SJSA1 (cell line): ENCODE results near the gene S100A8. TPM values are rescaled to one million over a fixed set of nuclear protein-coding genes. Genes with fewer than 3 reads are reported as not detected.

Experiments used
- DNase-seq, 2 experiments: peaks; one replicate each; pipeline ENCODE4 v3.0.0-alpha.2; 2015 to 2020; ENCODE audit warnings: low spot score in 2 of 2, low read depth in 1 of 2
- H3K27ac ChIP-seq: fragments of 250-450 bp; sonication (Bioruptor Pico); 2 replicates; pipeline ENCODE4 v1.5.1; 2020; ENCODE audit warnings: mild to moderate bottlenecking, moderate library complexity
- H3K27me3 ChIP-seq: fragments of 250-450 bp; sonication (Bioruptor Pico); replicated peaks from 2 replicates; pipeline ENCODE4 v1.5.1; 2020; ENCODE audit warnings: mild to moderate bottlenecking, moderate library complexity
- H3K36me3 ChIP-seq: fragments of 250-450 bp; sonication (Bioruptor Pico); 2 replicates; pipeline ENCODE4 v1.5.1; 2020; ENCODE audit warnings: mild to moderate bottlenecking
- H3K4me1 ChIP-seq: fragments of 250-450 bp; sonication (Bioruptor Pico); replicated peaks from 2 replicates; pipeline ENCODE4 v1.6.1; 2021; ENCODE audit warnings: mild to moderate bottlenecking
- H3K4me3 ChIP-seq: fragments of 250-450 bp; sonication (Bioruptor Pico); 2 replicates; pipeline ENCODE4 v1.5.1; 2020; ENCODE audit warnings: mild to moderate bottlenecking
- H3K9me3 ChIP-seq: fragments of 250-450 bp; sonication (Bioruptor Pico); replicated peaks from 2 replicates; pipeline ENCODE4 v1.5.1; 2020; ENCODE audit warnings: mild to moderate bottlenecking
- total RNA-seq: library from RNA; depleted of rRNA; stranded (reverse); fragments of >200 nt; shearing (Covaris generic); gene quantifications from 2 replicates; pipeline ENCODE4 v1.2.3, GENCODE V29; 2014

The S100A8 gene
- total RNA-seq, 1 experiment from 2014 or later = not detected

DNA sequence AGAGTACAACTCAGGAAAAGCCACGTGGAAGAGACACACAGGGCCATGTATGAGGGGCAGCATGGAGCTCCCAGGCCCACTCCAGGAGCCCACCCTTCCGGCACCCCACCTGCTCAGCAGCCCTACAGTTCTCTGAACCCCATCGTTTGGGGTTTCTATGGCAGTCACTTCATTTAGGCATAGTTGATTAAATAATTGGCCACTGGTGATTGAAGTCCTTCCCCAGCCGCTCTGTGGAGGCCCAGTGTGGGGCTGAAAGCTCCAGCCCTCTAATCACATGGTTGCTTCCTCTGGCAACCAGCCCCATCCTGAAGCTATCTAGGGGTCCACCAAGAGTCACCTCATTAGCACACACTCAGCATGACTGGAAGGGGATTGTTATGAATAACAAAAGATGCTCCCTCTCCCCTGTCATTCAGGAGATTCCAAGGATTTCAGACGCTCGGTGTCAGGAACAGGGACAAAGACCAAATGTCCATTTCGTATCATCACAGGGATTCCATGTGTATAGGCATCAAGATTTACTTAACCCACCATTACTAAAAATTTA, 13.3 kb upstream of the S100A8 start:
- Histone ChIP-seq H3K36me3 (no peaks in the 10 kb centered on the region), H3K27ac (no peak overlapping the region), H3K4me1 (no peaks in the 10 kb centered on the region), H3K4me3 (no peak overlapping the region), H3K9me3 (no peaks in the 10 kb centered on the region), H3K27me3 (peaks cover 23% of the 10 kb centered on the region)
- DNase-seq = no peak

DNA sequence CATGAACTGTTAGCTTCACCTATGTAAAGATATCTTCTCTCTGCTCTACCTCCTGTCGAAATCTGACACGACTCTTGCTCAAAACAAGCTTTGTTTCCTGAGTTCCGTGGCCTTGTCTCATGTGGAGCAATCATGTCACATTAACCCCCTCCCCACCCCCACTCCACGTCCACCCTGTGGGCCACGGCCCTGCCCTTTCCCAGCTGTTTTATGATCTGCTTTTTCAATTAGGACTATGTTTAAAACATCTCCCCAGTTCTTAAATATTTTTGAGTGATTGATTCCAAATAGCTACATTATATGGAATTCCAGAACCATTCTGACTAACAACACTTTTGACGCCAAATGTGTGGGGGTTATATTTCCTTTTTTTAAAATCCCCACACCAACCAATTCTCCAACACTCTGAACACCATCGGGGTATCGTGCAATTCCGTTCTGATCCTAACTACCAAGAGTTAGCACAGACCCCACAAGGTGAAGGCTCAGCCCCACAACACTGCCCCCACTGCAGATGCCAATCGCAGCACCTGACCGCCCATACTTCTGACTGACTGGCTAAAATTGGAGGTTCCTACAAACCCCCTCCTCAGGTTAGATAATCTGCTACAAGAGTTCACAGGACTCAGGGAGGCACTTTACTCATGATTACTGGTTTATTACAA, 12.7 kb upstream of the S100A8 start:
- DNase-seq = no peak
- Histone ChIP-seq H3K27ac (no peak overlapping the region), H3K9me3 (no peaks in the 10 kb centered on the region), H3K36me3 (no peaks in the 10 kb centered on the region), H3K4me3 (no peak overlapping the region), H3K4me1 (no peaks in the 10 kb centered on the region), H3K27me3 (peaks cover 25% of the 10 kb centered on the region)

DNA sequence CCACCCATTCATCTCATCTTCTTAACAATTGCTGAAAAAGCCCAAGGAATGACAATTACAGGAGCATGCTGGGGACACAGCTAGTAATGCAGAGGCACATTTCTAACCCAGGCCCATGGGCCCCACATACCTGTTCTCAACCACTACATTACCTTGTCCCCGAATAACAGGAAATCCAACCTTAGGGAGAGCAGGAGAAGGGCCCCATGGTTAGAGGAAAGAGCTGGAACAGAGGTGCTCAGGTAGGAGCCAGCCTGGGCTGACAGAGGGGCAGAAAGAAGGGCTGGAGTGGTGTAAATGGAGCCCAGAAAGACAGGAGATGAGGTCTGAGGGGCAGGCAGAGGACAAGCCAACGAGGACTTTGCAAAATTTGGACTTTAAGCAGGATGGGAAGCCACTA, 11.4 kb upstream of the S100A8 start:
- H3K36me3 ChIP-seq = no peaks in the 10 kb centered on the region
- no peaks in the 10 kb centered on the region for H3K9me3 ChIP-seq
- H3K27ac ChIP-seq = no peak overlapping the region
- no peaks in the 10 kb centered on the region for H3K4me1 ChIP-seq
- H3K4me3 ChIP-seq = no peak overlapping the region
- H3K27me3 ChIP-seq = peaks cover 29% of the 10 kb centered on the region
- DNase-seq = no peak

DNA sequence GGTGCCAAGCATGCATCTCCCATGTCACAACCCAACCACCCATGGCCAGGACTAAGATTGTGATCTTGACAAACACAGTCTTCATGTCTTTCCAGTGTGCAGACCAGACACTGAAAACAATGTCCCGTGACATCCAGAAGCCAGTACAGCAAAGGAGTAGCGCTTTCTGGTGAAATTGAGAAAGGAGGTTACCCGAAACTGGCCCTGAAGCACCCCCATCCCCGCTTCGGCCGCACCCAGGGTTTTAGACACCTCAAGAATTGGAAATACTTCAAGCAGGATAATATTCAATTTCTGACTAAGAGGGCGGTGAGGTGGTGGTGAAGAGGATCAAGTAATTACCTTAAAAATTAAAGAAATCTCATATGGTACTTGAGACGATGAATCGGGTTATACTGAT, 10.6 kb upstream of the S100A8 start:
- Histone ChIP-seq H3K4me1 (no peaks in the 10 kb centered on the region), H3K4me3 (no peak overlapping the region), H3K9me3 (no peaks in the 10 kb centered on the region), H3K36me3 (no peaks in the 10 kb centered on the region), H3K27ac (no peak overlapping the region), H3K27me3 (peaks cover 34% of the 10 kb centered on the region)
- DNase-seq = no peak

DNA sequence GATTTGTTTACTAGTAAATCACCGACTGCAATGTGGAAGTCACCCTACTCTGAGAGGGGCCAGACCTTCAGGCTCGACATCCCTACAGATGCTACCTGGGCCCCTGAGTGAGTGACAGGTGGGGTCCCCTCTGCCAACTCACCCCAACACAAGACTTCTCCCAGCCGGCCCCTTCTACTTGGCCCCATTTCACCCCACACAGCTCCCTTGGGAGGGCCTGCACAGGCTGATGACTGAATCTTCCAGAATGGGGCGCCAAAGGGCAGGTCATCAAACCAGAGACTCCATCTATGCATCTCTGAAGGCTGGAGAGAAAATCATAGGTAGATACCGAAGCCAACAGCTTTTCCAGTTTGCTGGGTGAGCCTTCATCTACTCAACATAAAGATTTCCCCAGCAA, 9.4 kb upstream of the S100A8 start:
- H3K36me3 ChIP-seq = no peaks in the 10 kb centered on the region
- H3K4me1 ChIP-seq = no peaks in the 10 kb centered on the region
- H3K4me3 ChIP-seq = no peak overlapping the region
- H3K9me3 ChIP-seq = no peaks in the 10 kb centered on the region
- H3K27me3 ChIP-seq = peaks cover 42% of the 10 kb centered on the region
- H3K27ac ChIP-seq = no peak overlapping the region
- DNase-seq = no peak

DNA sequence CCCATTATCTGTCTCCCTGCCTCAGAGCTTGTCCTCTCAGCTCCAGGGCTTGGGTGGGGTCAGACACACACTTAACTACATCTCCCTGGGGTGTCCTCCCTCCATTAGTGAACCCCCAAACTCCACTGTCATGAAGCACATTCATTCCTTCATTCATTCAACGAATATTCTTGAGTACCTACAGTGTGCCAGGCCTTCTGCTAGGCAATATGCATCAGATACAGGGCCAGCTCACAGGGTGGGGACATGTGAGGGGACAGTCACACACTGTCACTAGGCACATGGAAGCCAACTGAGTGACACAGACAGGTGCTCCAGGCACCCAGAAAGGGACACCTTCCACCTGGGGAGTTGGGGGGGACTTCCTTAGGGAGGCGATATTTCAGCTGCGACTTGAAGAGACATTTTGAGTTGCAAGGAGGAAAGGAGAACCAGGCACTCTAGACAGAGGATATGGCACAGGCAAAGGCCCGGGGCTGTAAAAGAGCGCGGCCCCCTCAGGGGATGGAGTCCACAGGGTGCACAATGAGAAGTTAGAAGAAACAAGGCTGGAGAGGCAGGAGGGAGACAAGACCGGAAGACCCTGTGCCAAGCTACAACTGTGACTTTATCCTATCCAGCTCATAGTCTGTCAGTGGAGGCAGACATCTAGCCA, 8.7 kb upstream of the S100A8 start:
- no peaks in the 10 kb centered on the region for H3K4me1 ChIP-seq
- H3K9me3 ChIP-seq = no peaks in the 10 kb centered on the region
- H3K36me3 ChIP-seq = no peaks in the 10 kb centered on the region
- no peak overlapping the region for H3K27ac ChIP-seq
- DNase-seq = no peak
- no peak overlapping the region for H3K4me3 ChIP-seq
- H3K27me3 ChIP-seq = peaks cover 42% of the 10 kb centered on the region

DNA sequence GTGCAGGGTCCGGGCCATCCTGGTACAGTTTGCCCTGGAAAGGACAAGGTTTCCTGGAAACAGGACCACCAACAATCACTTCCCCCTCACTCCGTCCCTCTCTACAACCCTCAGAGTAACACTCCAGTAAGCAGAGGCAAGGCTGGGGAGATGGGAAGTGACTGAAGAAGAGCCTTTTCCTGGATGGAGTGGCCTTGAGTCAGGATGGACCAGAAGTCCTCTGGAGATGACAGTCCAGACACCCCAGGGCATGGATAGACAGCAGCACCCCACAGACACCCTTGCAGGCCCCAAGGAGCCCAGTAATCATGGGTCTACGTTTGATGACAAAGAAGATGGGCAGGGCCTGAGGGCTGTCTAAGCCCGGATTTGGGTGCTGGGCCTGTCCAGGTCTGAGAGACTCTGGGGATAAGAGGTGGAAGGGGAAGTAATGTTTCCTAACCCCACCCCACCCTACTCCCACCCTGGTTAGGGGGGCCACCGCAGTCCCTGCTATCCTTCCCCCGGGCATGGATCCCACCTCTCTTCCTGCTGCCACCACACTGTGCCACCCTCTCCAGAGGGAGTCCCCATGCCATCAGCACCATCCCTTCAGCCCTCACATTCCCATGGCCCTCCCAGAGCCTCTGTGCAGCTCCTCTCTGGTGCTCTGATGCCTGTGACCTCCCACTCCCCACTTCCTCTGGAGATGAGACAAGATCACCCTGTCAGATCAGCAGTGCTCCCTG, 7.2 kb upstream of the S100A8 start:
- Histone ChIP-seq H3K4me1 (no peaks in the 10 kb centered on the region), H3K9me3 (no peaks in the 10 kb centered on the region), H3K36me3 (no peaks in the 10 kb centered on the region), H3K4me3 (no peak overlapping the region), H3K27me3 (peaks cover 42% of the 10 kb centered on the region), H3K27ac (no peak overlapping the region)
- no peak for DNase-seq

DNA sequence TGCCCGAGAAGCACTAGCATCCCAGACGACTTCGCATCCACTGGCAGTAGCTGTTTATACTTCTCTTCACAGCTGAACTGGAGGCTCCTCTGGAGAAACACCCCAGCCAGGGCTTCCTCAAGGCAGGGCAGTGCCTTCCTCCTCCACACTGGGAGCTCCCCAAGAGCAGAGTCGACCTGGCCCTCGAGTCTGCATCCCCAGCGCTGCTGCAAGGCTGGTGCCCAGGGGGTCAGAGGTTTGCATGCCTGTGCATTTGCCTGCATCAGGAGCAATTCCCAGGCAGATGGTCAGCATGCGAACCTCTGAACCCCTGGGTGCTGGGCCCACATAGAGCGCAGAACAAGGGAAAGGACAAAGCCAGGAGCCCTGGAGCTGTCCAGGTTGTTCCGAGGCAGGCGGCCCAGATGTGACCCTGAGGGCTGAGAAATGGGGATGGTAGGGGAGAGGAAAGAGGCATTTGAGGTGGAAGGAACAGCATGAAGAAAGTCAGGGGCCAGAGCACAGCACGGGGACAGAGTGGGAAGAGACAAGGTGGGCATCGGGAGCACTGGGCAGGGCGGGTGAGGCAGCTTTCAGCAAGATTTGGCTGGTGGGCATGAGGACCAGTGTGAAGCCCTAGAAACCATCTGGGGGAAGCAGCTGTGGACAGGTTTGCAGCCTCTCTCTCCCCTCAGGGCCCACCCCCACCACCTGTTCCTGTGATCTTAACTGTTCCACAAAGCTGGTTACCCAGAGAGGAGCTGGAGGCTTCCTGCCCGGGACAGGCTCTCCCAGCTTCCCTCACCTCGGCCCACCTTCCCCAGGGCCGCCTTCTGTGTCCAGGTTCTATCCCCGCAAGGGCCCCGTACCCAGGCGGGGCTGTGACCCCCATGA, 6.4 kb upstream of the S100A8 start:
- Histone ChIP-seq H3K4me1 (no peaks in the 10 kb centered on the region), H3K27me3 (peaks cover 42% of the 10 kb centered on the region), H3K4me3 (no peak overlapping the region), H3K27ac (no peak overlapping the region), H3K36me3 (no peaks in the 10 kb centered on the region), H3K9me3 (no peaks in the 10 kb centered on the region)
- no peak for DNase-seq

DNA sequence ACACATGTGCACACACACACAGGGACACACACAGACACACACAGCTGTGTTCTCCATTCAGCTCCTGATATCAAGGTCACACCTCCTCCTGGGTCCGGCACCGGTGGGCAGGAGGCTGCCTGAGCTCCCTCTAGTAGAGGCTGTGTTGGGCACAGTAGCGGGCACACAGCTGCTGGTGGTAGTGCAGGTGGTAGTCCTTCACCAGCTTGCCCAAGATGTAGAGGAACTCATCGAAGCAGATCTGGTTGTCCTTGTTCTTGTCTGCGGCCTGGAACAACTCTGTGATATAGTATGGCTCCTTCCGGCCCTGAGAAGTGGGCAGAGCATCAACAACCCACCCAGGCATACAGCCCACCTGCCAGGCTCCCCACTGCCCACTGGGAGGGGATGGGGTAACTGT, 5.6 kb upstream of the S100A8 start:
- Histone ChIP-seq H3K36me3 (no peaks in the 10 kb centered on the region), H3K4me3 (no peak overlapping the region), H3K27me3 (peaks cover 37% of the 10 kb centered on the region), H3K27ac (no peak overlapping the region), H3K9me3 (no peaks in the 10 kb centered on the region), H3K4me1 (no peaks in the 10 kb centered on the region)
- DNase-seq = no peak

DNA sequence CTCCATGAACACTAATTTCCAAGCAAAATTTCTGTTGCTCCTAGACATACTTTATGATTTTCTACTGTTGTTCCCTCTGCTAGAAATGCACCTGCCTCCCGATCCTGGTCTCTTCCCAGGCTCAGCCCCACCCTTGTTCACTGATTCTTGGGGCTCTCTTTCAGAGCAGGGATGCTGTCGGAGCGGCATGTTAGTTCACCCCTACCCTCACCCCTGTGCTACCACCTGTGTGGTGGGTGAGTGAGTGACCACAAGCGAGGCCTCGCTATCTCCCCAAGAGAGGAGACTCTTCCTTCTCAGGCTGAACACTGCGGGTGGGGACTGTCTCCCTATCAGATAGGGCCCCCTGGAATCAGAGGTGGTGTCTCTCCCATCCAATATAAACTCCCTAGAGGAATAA, 4.9 kb upstream of the S100A8 start:
- no peaks in the 10 kb centered on the region for H3K36me3 ChIP-seq
- H3K27ac ChIP-seq = no peak overlapping the region
- H3K9me3 ChIP-seq = no peaks in the 10 kb centered on the region
- no peak overlapping the region for H3K4me3 ChIP-seq
- H3K27me3 ChIP-seq = peaks cover 31% of the 10 kb centered on the region
- DNase-seq = no peak
- no peaks in the 10 kb centered on the region for H3K4me1 ChIP-seq

DNA sequence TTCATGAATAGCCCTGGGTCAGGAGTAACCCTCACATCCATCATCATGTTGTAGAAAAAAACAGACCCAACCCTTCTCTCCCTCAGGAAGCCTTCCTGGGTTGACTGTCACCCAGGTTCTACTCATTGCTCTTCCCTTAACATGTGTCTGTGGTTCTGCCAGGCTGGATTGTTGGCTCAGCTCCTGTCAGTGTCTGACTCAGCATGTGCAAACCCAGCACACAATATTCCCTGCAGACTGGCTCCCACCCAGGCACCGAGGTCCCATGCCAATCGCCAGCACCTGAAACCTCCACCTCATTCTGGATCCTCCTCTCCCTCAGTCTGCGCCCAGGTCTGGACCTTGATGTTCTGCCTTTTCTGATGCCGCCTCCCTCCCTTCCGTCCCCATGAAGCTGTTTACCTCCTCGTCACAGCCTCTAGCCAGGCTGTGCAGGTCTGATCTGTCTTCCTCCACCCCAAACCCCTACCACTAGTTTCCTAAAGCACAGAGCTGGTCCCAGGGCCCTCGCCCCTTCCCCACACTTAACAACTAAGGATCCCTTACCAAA, 4.3 kb upstream of the S100A8 start:
- H3K9me3 ChIP-seq = no peaks in the 10 kb centered on the region
- H3K36me3 ChIP-seq = no peaks in the 10 kb centered on the region
- no peak overlapping the region for H3K27ac ChIP-seq
- H3K4me1 ChIP-seq = no peaks in the 10 kb centered on the region
- H3K27me3 ChIP-seq = peaks cover 25% of the 10 kb centered on the region
- no peak for DNase-seq
- no peak overlapping the region for H3K4me3 ChIP-seq

DNA sequence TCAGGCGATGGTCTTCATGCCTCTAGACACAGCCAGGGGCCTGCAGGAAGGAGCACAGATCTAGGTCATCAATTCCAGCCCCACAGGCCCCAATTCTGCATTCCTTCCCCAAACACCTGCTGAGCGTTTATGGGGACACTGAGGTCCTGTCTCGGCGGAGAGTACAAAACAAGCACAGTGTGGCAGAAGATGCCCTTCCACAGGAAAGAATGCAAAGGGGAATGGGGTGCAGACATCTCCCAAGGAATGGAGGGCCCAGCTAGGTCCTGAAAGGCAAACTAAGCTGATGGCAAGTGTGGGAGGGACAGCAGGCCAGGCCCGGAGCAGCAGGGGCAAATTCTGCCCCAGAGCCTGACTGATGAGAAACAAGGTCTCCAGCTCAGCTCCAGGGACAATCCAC, 3.5 kb upstream of the S100A8 start:
- Histone ChIP-seq H3K27me3 (peaks cover 21% of the 10 kb centered on the region), H3K27ac (no peak overlapping the region), H3K9me3 (no peaks in the 10 kb centered on the region), H3K36me3 (no peaks in the 10 kb centered on the region), H3K4me1 (no peaks in the 10 kb centered on the region), H3K4me3 (no peak overlapping the region)
- DNase-seq = peak in 1 of 2 experiments; percentile 24

DNA sequence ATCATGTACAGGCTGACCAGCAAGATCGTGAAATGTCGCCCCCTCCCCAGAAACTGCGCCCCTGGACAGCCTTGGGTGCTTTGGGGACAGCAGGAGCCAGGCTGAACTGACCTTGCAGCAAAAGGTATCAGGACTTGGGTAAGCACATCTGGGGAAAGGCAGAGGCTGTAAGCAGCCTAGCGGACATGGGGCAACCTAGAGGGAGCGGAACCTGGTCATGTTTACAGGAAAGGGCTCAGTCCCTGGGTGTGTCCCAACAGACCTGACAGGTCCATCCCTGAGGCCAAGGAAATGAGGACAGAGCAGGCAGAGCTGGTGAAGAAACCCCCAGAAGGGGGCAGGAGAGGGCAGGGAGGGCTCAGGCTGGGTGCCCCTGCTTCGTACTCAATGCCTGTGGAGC, 3.1 kb upstream of the S100A8 start:
- no peak overlapping the region for H3K27ac ChIP-seq
- H3K27me3 ChIP-seq = peaks cover 26% of the 10 kb centered on the region; the same call in 1 of the 2 replicates
- no peak overlapping the region for H3K4me3 ChIP-seq
- peak in 1 of 2 experiments; percentile 35 for DNase-seq
- H3K36me3 ChIP-seq = no peaks in the 10 kb centered on the region
- no peaks in the 10 kb centered on the region for H3K4me1 ChIP-seq
- H3K9me3 ChIP-seq = no peaks in the 10 kb centered on the region
